Measurements from ENCODE around the gene ITGA7.

DNA sequence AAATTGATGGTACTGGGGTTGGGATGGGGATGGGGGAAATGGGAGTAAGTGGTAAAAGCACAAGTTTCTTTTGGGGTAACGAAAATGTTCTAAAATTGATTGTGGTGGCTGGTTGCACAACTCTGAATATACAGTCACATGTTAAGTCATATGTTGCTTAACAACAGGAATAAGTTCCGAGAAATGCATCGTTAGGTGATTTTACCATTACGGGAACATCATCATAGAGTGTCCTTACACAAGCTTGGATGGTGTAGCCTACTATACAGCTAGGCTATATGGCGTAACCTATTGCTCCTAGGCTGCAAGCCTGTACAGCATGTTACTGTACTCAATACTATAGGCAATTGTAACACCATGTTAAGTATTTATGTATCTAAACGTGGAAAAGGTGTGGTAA is 31.0 kb downstream of the ITGA7 start:
- TF ChIP-seq, protein P1, sequence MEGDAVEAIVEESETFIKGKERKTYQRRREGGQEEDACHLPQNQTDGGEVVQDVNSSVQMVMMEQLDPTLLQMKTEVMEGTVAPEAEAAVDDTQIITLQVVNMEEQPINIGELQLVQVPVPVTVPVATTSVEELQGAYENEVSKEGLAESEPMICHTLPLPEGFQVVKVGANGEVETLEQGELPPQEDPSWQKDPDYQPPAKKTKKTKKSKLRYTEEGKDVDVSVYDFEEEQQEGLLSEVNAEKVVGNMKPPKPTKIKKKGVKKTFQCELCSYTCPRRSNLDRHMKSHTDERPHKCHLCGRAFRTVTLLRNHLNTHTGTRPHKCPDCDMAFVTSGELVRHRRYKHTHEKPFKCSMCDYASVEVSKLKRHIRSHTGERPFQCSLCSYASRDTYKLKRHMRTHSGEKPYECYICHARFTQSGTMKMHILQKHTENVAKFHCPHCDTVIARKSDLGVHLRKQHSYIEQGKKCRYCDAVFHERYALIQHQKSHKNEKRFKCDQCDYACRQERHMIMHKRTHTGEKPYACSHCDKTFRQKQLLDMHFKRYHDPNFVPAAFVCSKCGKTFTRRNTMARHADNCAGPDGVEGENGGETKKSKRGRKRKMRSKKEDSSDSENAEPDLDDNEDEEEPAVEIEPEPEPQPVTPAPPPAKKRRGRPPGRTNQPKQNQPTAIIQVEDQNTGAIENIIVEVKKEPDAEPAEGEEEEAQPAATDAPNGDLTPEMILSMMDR (IDR thresholded peaks at IDR 0.05), result no peak
- no peak for TF ChIP-seq POLR2A (IDR thresholded peaks at IDR 0.05)
